Measurements from ENCODE around the gene PCSK5. TPM values are rescaled to one million over a fixed set of nuclear protein-coding genes. Genes with fewer than 3 reads are reported as not detected.
"Not testable (repeated sequence)": the region's sequence is repeated elsewhere in the genome, so short reads cannot be mapped to it uniquely, and the experiment has no call there.

Gene PCSK5
- polyA plus RNA-seq, 1 experiment, result 0.74 TPM

GRCh38 chr9:75958226-75958625 lies 67.8 kb downstream of the PCSK5 start:
- TF ChIP-seq, protein P1, sequence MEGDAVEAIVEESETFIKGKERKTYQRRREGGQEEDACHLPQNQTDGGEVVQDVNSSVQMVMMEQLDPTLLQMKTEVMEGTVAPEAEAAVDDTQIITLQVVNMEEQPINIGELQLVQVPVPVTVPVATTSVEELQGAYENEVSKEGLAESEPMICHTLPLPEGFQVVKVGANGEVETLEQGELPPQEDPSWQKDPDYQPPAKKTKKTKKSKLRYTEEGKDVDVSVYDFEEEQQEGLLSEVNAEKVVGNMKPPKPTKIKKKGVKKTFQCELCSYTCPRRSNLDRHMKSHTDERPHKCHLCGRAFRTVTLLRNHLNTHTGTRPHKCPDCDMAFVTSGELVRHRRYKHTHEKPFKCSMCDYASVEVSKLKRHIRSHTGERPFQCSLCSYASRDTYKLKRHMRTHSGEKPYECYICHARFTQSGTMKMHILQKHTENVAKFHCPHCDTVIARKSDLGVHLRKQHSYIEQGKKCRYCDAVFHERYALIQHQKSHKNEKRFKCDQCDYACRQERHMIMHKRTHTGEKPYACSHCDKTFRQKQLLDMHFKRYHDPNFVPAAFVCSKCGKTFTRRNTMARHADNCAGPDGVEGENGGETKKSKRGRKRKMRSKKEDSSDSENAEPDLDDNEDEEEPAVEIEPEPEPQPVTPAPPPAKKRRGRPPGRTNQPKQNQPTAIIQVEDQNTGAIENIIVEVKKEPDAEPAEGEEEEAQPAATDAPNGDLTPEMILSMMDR (IDR thresholded peaks at IDR 0.05; ENCODE audit: insufficient read depth, low read depth, low read length), result no peak
- ChIA-PET CTCF (no interaction called here), POLR2A (no interaction called here)
- no peak for DNase-seq (ENCODE audit: low read depth)
- Histone ChIP-seq H3K36me3 (ENCODE audit: control insufficient read depth, insufficient read depth, low read length) (no peaks in the 10 kb centered on the region), H3K4me3 (ENCODE audit: low read depth, low read length) (no peak overlapping the region), H3K27me3 (ENCODE audit: control insufficient read depth, insufficient read depth, low read length) (no peaks in the 10 kb centered on the region)

DNA sequence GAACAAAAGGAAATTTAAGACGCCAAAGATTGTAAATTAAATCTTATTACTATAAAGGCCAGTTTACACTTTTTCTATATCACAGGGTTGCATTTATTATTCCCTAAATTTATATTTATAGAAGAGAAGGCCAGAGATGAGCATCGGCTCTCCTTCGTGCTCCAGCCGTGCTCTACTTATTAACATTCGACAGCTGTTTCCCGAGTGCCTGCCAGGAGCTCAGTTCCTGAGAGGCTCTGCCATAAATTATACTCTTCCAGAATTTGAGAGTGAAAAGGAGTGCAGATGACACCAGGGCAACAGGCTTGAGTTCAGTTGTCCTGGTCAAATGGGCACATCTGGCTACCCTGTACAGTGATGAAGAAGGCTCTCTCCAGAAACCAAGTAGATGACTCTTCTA lies 70.1 kb downstream of the PCSK5 start:
- CTCF ChIA-PET, result no interaction called here
- Histone ChIP-seq H3K4me3 (ENCODE audit: low read depth, low read length) (no peak overlapping the region), H3K36me3 (ENCODE audit: control insufficient read depth, insufficient read depth, low read length) (no peaks in the 10 kb centered on the region), H3K27me3 (ENCODE audit: control insufficient read depth, insufficient read depth, low read length) (no peaks in the 10 kb centered on the region)
- POLR2A ChIA-PET, result no interaction called here
- TF ChIP-seq, protein P1 (IDR thresholded peaks at IDR 0.05; ENCODE audit: insufficient read depth, low read depth, low read length), result no peak
- DNase-seq (ENCODE audit: low read depth), result no peak

GRCh38 chr9:75962013-75962661 lies 71.7 kb downstream of the PCSK5 start:
- no peak overlapping the region for H3K4me3 ChIP-seq (ENCODE audit: low read depth, low read length)
- DNase-seq (ENCODE audit: low read depth), result no peak
- no peaks in the 10 kb centered on the region for H3K27me3 ChIP-seq (ENCODE audit: control insufficient read depth, insufficient read depth, low read length)
- TF ChIP-seq, protein P1 (IDR thresholded peaks at IDR 0.05; ENCODE audit: insufficient read depth, low read depth, low read length), result no peak
- CTCF ChIA-PET, result interaction anchor here (1.5 kb wide), 1 partner anchor 17 kb away, joined by 4 read pairs; no protein-coding TSS in a partner anchor
- POLR2A ChIA-PET, result no interaction called here
- no peaks in the 10 kb centered on the region for H3K36me3 ChIP-seq (ENCODE audit: control insufficient read depth, insufficient read depth, low read length)

GRCh38 chr9:75962662-75963036 lies 72.2 kb downstream of the PCSK5 start:
- ChIA-PET POLR2A (no interaction called here), CTCF (interaction anchor here (1.5 kb wide), 1 partner anchor 16 kb away, joined by 4 read pairs; no protein-coding TSS in a partner anchor)
- Histone ChIP-seq H3K36me3 (ENCODE audit: control insufficient read depth, insufficient read depth, low read length) (no peaks in the 10 kb centered on the region), H3K27me3 (ENCODE audit: control insufficient read depth, insufficient read depth, low read length) (no peaks in the 10 kb centered on the region), H3K4me3 (ENCODE audit: low read depth, low read length) (no peak overlapping the region)
- TF ChIP-seq, protein P1 (IDR thresholded peaks at IDR 0.05; ENCODE audit: insufficient read depth, low read depth, low read length), result no peak
- no peak for DNase-seq (ENCODE audit: low read depth)

DNA sequence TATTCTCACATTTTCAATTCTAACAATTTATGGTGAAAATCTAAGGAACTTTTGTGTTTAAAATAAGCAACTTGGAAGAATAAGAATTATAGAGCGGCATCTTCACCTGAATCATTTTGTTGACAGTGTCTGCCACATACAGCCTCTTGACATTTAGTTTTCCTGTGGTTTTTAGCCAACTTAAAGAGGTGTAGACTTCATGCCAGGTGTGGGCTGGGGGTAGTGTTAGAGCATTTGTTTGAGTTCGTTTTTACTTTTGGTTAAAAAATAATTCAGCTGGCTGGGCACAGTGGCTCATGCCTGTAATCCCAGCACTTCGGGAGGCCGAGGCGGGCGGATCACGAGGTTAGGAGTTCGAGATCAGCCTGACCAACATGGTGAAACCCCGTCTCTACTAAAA lies 72.8 kb downstream of the PCSK5 start:
- H3K36me3 ChIP-seq (ENCODE audit: control insufficient read depth, insufficient read depth, low read length); H3K27me3 ChIP-seq (ENCODE audit: control insufficient read depth, insufficient read depth, low read length); DNase-seq (ENCODE audit: low read depth); H3K4me3 ChIP-seq (ENCODE audit: low read depth, low read length); POLR2A ChIA-PET: not testable (repeated sequence)
- CTCF ChIA-PET, result interaction anchor here (1.5 kb wide), 1 partner anchor 16 kb away, joined by 4 read pairs; no protein-coding TSS in a partner anchor

DNA sequence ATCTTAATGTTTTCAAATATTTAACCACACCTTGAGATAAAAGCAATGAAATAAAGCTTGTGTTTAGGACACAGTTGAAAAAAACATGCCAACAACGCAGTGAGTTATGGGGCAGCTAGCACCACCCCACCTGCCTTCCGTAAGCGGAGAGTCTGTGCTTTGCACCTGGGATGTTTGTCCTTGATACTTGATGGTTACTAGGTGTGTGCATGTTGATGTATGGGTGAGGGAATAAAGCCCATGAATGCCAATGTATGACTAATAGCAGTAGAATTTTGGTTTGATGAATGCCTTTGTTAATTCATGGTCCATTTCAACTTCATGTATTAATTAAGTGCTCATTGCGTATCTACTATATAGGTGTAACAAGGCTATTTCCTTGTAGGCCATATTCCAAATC lies 74.0 kb downstream of the PCSK5 start:
- ChIA-PET POLR2A (no interaction called here), CTCF (interaction anchor here (0.7 kb wide), 2 partner anchors 10 to 70 kb away, joined by 3 read pairs; no protein-coding TSS in a partner anchor)
- Histone ChIP-seq H3K4me3 (ENCODE audit: low read depth, low read length) (no peak overlapping the region), H3K36me3 (ENCODE audit: control insufficient read depth, insufficient read depth, low read length) (no peaks in the 10 kb centered on the region), H3K27me3 (ENCODE audit: control insufficient read depth, insufficient read depth, low read length) (no peaks in the 10 kb centered on the region)
- TF ChIP-seq, protein P1 (IDR thresholded peaks at IDR 0.05; ENCODE audit: insufficient read depth, low read depth, low read length), result no peak
- DNase-seq (ENCODE audit: low read depth), result no peak
